NCI-H128 (cell line): Measurements from ENCODE around the gene C4B.
"Not testable (repeated sequence)": the region's sequence is repeated elsewhere in the genome, so short reads cannot be mapped to it uniquely, and the experiment has no call there.

Source experiments
- DNase-seq: peaks from one replicate; lab custom pipeline; 2025; ENCODE audit not compliant: unreplicated experiment; lab: John Stamatoyannopoulos, UW

The C4B gene

DNA sequence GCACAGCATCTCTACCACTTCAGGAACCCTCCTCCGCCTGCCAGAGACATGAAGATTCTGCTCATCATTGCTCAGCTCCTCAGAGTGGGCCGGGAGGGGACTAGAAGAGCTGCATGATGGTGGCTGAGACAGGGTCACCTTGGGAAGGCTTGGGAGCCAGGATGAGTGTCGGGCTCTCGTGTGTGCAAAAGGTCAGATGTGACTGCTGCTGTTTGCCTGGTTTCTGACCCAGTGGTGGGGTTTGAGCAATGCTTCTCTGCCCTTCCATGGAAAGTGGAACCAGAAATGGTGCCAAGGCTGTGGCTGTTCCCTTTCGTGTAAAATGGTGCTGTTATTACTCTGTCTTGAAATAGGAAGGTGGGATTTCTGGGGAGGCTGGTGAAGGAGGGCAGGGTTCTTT lies 33.6 kb upstream of the C4B start:
- DNase-seq: not testable (repeated sequence)

DNA sequence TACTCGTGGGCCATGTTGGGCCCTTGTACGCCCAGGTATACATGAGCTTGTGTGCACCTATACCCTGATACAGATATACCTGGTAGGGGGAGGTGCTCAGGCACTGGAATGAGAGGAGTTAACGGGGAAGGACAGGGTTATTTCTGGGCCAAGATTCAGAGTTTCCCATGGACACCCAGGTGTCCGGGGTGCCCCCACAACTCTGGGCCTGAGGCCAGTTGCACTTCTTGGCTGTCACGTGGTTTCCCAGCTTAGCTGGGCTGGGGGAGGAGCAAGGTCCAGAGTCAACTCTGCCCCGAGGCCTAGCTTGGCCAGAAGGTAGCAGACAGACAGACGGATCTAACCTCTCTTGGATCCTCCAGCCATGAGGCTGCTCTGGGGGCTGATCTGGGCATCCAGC lies 32.9 kb upstream of the C4B start, which contains the start of gene C4A:
C4A (plus strand) TSS at position 314 of the 400 bp plus-strand sequence; CDS start at position 365, 51 bp downstream.
- not testable (repeated sequence) for DNase-seq

DNA sequence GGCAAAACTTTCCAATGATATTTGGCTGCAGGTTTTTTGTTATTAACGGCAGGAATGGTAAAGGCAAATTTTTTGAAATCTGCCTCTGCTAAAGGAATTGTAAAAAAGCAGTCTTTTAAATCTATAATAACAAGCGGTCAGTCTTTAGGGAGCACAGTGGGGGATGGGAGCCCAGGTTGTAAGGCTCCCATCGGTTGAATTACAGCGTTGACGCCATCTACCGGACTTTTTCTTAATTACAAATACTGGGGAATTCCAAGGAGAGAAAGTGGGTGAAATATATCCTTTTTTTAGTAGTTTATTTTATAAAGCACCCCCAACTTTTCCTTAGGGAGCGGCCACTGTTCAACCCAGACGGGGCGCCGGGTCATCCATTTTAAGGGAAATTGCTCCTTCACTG lies 25.2 kb upstream of the C4B start:
- DNase-seq: not testable (repeated sequence)

DNA sequence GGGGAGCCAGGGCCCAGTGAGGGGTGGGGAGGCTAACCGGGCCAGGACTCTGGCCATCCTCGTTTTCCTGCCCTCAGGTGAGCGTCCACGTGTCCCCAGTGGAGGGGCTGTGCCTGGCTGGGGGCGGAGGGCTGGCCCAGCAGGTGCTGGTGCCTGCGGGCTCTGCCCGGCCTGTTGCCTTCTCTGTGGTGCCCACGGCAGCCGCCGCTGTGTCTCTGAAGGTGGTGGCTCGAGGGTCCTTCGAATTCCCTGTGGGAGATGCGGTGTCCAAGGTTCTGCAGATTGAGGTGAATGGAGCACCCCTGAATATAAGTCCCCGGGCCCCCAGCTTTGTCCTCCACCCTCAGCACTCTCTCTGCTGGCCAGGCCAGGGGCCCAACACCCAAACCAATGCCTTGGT lies 20.2 kb upstream of the C4B start:
- not testable (repeated sequence) for DNase-seq

DNA sequence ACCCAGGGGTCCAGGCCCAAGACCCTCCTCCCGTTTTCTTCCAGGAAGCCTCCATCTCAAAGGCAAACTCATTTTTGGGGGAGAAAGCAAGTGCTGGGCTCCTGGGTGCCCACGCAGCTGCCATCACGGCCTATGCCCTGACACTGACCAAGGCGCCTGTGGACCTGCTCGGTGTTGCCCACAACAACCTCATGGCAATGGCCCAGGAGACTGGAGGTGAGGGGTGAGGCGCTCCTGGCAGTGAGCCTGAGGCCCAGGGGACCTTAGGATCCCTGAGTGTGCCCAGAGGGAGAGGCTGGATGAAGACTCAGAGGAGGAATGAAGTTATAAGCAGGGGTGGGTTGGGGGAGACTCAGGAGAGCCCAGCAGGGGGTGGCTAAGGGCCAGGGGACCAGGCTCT lies 18.2 kb upstream of the C4B start:
- DNase-seq: not testable (repeated sequence)

DNA sequence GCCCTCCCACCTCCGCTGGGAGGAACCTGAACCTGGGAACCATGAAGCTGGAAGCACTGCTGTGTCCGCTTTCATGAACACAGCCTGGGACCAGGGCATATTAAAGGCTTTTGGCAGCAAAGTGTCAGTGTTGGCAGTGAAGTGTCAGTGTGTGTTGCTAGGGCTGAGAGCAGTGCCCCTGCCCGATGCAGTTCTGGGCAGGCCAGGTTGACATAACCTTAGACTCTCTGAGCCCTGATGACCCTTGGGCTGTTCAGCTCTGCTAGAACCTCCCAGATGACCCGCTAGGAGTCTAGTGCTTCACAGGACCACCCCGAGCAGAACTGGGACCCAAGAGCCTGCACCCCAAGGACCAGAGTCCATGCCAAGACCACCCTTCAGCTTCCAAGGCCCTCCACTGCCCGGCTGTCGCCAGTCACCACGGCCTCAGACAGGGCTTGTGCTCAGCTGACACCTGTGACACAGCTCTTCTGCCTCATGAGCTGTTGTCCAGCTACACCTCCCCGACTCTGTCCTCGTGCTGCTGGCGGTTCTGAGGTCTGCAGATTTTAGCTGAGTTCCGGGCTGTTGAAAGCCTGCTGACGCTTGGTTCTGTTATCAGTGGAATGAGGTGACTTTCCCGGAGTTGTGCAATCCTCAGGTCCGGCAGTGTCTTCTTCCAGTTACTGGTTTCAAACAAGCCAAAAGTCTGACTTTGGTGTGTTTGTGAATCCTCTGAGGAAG lies 11.9 kb upstream of the C4B start:
- not testable (repeated sequence) for DNase-seq

DNA sequence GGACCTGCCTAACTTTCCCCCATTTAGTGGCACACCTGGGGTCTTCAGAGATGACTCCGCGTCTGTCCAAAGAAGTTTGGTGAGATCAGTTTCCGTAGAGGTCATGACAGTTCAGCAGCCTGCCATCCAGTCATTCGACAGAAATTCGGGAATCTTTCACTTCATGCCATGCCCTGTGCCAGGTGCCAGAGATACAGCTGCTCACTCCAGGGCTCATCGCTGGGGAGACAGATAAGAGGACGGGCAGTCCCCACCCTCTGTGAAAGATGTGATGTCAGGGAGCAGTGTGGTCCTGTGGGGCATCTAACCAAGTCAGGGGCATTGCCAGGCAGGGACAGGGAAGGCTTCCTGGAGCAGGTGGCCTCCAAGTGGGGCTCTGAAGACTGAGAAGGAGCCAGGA lies 11.3 kb upstream of the C4B start:
- DNase-seq: not testable (repeated sequence)

DNA sequence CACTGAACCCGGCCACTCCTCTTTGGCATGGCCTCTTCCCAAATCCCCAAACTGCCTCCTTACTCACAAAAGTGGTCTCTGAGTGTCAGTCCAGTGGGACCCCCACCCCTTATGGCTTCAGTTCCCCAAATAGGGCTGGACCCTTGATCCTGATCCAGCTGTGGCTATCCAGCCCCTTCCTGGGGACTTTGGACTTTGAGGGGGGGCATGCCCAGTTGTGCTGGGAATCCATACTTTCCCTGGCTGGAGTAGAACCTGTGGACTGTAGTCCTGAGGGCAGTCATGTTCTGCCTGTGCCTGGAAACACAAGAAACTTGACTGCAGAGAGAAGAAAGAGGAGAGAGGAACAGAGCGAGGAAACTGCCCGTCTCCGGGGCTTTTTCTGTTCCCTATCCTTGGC lies 10.2 kb upstream of the C4B start:
- not testable (repeated sequence) for DNase-seq

DNA sequence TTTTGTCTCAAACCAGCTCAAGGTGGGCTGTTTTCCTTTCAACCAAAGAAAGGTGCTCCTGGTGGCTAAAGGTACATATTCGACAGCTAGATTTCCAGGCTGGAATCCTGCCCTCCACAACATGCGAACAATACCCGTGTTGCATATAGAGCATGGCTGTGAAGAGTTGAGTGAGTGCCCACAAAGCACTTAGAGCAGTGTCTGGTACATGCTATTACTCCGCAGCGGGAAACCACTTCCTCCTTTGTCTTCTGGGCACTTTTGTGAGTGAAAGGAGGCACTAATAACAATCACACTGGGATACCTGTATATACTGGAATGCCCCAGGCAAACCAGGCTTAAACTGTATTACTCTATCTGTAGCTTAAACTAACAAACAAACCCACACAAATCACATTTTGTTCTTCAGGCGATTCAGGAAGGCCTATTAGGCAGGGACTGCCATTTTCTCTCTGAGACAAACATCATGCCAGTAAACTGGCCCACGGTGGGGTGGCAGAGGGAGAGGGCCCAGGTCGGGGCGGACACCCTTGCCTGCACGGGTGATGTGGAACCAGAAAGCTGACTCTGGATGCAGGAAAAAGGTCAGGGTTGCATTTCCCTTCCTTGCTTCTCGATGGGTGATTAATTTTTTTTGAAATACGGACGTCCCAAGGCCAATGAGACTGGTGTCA lies 9.6 kb upstream of the C4B start:
- DNase-seq: not testable (repeated sequence)

DNA sequence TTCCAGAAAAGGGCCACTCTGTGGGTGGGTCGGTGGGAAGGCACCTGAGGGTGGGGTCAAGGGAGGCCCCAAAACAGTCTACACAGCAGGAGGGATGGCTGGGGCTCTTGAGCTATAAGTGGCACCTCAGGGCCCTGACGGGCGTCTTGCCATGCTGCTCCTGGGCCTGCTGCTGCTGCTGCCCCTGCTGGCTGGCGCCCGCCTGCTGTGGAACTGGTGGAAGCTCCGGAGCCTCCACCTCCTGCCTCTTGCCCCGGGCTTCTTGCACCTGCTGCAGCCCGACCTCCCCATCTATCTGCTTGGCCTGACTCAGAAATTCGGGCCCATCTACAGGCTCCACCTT lies 9.1 kb upstream of the C4B start:
- DNase-seq: not testable (repeated sequence)

DNA sequence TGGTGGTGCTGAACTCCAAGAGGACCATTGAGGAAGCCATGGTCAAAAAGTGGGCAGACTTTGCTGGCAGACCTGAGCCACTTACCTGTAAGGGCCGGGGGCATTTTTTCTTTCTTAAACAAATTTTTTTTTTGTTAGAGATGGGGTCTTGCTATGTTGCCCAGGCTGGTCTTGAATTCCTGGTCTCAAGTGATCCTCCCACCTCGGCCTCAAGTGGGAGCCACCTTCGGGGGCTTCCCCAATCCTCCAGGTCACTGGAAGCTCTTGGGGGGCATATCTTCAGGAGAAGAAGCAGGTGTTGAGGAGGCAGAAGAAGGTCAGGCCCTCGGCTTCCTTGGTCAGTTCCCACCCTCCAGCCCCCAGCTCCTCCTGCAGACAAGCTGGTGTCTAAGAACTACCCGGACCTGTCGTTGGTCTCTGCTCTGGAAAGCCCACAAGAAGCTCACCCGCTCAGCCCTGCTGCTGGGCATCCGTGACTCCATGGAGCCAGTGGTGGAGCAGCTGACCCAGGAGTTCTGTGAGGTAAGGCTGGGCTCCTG lies 8.5 kb upstream of the C4B start:
- DNase-seq: not testable (repeated sequence)

DNA sequence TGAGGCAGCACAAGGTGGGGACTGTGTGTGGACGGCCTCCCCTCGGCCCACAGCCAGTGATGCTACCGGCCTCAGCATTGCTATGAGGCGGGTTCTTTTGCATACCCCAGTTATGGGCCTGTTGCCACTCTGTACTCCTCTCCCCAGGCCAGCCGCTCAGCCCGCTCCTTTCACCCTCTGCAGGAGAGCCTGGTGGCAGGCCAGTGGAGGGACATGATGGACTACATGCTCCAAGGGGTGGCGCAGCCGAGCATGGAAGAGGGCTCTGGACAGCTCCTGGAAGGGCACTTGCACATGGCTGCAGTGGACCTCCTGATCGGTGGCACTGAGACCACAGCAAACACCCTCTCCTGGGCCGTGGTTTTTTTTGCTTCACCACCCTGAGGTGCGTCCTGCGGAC lies 7.5 kb upstream of the C4B start:
- DNase-seq: not testable (repeated sequence)

DNA sequence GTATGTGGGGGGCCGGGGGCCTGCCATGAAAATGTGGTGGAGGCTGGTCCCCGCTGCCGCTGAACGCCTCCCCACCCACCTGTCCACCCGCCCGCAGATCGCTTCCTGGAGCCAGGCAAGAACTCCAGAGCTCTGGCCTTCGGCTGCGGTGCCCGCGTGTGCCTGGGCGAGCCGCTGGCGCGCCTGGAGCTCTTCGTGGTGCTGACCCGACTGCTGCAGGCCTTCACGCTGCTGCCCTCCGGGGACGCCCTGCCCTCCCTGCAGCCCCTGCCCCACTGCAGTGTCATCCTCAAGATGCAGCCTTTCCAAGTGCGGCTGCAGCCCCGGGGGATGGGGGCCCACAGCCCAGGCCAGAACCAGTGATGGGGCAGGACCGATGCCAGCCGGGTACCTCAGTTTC lies 6.6 kb upstream of the C4B start:
- not testable (repeated sequence) for DNase-seq

DNA sequence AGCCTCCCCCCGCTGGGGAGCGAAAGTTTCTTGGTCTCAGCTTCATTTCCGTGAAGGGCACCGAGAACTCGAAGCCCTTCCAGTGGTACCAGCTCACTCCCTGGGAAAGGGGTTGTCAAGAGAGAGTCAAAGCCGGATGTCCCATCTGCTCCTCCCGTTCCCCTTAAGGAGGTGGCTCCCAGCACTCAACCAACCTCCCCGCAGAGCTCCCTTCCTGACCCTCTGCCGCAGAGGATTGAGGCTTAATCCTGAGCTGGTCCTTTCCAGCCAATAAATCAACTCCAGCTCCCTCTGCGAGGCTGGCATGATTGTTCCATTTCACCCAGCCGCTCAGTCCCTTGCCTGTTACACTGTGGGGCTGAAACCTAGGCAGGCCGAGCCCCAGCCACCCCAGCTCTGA lies 6.0 kb upstream of the C4B start:
- DNase-seq: not testable (repeated sequence)

DNA sequence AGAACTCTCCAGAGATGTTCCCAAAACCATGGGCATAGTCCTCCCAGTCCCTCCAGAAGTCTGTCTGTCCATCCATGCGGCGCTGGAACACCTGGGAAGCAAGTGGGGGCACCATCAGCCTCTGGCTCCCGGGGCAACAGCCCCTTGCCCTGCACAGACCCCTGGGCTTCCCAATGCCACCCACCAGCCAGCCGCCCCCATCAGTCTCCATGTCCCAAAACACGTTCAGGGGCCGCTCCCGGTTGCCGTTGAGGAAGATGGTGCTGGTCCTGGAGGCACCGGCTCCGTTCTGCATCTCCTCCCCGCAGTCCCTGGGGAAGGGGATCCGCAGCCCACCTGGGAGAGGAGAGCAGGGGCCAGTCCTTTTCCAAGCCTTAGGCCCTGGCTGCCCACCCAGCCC lies 5.1 kb upstream of the C4B start:
- not testable (repeated sequence) for DNase-seq

DNA sequence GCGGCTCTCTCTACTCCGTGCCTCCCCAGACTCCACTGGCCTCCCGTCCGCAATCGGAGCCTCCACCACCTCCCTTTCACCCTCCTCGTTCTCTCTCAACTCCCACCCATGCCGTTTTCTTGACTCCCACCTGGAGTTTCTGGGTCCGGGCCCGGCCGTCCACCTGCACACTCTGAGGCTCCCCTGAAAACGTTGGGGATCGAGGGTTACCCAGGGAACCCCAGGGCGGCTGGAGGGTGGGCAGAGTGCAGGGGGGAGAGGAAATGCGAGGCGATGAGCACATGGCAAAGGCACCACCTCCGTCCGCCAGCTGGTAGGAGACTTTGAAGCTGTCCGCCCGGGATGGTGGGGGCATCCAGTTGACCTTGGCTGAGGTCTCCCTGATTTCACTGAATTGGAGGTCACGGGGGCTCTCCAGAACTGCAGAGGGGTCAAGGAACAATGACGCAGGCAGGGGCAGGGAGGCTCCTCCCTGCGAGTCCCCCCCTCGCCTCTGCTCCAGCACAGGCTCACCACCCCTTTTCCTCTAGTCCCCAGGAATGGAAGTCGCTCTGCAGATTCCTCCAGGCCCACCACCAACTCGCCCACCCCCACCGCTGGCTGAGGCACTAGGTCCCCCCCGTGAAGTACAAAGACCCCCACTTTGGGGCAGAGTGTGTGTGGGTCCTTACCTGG lies 3.6 kb upstream of the C4B start:
- not testable (repeated sequence) for DNase-seq

DNA sequence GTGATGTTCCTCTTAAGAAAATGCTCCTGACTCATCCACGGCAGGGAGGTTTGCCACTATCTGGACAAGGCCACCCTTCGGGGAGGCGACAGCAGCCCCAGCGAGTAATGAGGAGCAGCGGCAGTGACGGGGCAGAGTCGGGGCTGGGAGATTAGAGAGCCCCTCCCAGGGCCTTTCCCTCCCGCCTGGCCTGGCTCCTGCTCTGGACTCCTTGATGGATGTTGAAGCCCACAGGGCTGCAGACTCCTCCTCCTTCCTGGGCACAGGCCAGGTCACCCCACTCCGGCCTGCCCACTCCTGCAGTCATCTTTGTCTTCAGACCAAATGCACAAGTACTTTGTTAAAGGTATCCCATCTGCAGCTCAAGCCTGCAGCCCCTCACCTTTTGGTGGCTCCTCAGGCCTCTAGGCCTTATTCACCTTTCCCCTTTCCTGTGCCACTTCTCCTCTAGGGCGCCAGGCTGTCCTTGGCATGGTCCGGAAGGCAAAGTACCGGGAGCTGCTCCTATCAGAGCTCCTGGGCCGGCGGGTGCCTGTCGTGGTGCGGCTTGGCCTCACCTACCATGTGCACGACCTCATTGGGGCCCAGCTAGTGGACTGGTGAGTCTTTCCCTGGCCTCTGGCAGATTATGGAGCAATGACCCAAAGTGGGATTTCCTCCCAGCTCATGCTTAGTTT lies 1.5 kb upstream of the C4B start:
- not testable (repeated sequence) for DNase-seq

DNA sequence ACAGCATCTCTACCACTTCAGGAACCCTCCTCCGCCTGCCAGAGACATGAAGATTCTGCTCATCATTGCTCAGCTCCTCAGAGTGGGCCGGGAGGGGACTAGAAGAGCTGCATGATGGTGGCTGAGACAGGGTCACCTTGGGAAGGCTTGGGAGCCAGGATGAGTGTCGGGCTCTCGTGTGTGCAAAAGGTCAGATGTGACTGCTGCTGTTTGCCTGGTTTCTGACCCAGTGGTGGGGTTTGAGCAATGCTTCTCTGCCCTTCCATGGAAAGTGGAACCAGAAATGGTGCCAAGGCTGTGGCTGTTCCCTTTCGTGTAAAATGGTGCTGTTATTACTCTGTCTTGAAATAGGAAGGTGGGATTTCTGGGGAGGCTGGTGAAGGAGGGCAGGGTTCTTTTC lies 857 bp upstream of the C4B start:
- not testable (repeated sequence) for DNase-seq

DNA sequence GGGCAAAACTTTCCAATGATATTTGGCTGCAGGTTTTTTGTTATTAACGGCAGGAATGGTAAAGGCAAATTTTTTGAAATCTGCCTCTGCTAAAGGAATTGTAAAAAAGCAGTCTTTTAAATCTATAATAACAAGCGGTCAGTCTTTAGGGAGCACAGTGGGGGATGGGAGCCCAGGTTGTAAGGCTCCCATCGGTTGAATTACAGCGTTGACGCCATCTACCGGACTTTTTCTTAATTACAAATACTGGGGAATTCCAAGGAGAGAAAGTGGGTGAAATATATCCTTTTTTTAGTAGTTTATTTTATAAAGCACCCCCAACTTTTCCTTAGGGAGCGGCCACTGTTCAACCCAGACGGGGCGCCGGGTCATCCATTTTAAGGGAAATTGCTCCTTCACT lies 7.5 kb downstream of the C4B start:
- not testable (repeated sequence) for DNase-seq

DNA sequence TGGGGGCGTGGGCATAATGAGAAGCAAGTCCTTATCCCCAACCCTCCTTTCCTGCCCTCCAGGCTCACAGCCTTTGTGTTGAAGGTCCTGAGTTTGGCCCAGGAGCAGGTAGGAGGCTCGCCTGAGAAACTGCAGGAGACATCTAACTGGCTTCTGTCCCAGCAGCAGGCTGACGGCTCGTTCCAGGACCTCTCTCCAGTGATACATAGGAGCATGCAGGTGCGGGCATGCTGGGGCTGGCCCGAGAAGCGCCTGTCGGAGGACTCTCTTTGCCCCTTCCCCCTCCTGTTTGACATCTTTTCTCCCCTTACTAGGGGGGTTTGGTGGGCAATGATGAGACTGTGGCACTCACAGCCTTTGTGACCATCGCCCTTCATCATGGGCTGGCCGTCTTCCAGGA lies 14.0 kb downstream of the C4B start:
- not testable (repeated sequence) for DNase-seq

DNA sequence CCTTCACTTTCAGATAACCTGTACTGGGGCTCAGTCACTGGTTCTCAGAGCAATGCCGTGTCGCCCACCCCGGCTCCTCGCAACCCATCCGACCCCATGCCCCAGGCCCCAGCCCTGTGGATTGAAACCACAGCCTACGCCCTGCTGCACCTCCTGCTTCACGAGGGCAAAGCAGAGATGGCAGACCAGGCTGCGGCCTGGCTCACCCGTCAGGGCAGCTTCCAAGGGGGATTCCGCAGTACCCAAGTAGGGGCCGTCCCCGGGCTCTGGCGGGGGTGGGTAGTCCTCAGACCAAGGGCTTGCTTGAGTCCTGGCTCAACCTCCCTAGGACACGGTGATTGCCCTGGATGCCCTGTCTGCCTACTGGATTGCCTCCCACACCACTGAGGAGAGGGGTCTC lies 15.0 kb downstream of the C4B start:
- not testable (repeated sequence) for DNase-seq
